Activated CD8-positive, alpha-beta memory T cell treated with anti-CD3 and anti-CD28 coated beads for 24 hours (primary cell): ENCODE data around the gene GRIK3.
"Not testable (repeated sequence)": the region's sequence is repeated elsewhere in the genome, so short reads cannot be mapped to it uniquely, and the experiment has no call there.

Experiments used
- DNase-seq: peaks from one replicate; pipeline ENCODE4 v3.0.0-alpha.2; 2020

GRIK3 gene

GRCh38 chr1:36776256-36776655 lies 258.1 kb downstream of the GRIK3 start:
- no peak for DNase-seq

GRCh38 chr1:36775716-36776115 lies 258.6 kb downstream of the GRIK3 start:
- no peak for DNase-seq

GRCh38 chr1:36773827-36774541 lies 260.3 kb downstream of the GRIK3 start:
- DNase-seq = no peak

GRCh38 chr1:36772647-36773495 lies 261.4 kb downstream of the GRIK3 start:
- DNase-seq = no peak

- DNase-seq = no peak
Observed at GRCh38 chr1:36771660-36772284, 262.5 kb downstream of the GRIK3 start.

GRCh38 chr1:36771240-36771639 lies 263.1 kb downstream of the GRIK3 start:
- no peak for DNase-seq

GRCh38 chr1:36769886-36770830 lies 264.2 kb downstream of the GRIK3 start:
- no peak for DNase-seq

- no peak for DNase-seq
Observed at GRCh38 chr1:36768486-36769178, 265.7 kb downstream of the GRIK3 start.

GRCh38 chr1:36767429-36767828 lies 266.9 kb downstream of the GRIK3 start:
- not testable (repeated sequence) for DNase-seq

- DNase-seq = no peak
Observed at GRCh38 chr1:36766481-36766880, 267.8 kb downstream of the GRIK3 start.

GRCh38 chr1:36765785-36766300 lies 268.5 kb downstream of the GRIK3 start:
- no peak for DNase-seq

GRCh38 chr1:36764798-36765197 lies 269.5 kb downstream of the GRIK3 start:
- no peak for DNase-seq

- no peak for DNase-seq
Observed at GRCh38 chr1:36763771-36764170, 270.5 kb downstream of the GRIK3 start.

- no peak for DNase-seq
Observed at GRCh38 chr1:36762174-36762573, 272.1 kb downstream of the GRIK3 start.

GRCh38 chr1:36761113-36761512 lies 273.2 kb downstream of the GRIK3 start:
- DNase-seq = no peak

GRCh38 chr1:36760081-36760480 lies 274.2 kb downstream of the GRIK3 start:
- DNase-seq = no peak

GRCh38 chr1:36759355-36759754 lies 275.0 kb downstream of the GRIK3 start:
- DNase-seq = no peak

- no peak for DNase-seq
Observed at GRCh38 chr1:36755303-36756230, 278.7 kb downstream of the GRIK3 start.

GRCh38 chr1:36754366-36754765 lies 279.9 kb downstream of the GRIK3 start:
- no peak for DNase-seq

GRCh38 chr1:36753451-36753850 lies 280.9 kb downstream of the GRIK3 start:
- no peak for DNase-seq
